HUES6 (cell line): ENCODE measurements around the gene CMIP.

Experiments used
- H3K27ac ChIP-seq: 2 replicates; pipeline ENCODE4 v1.7.0; 2013; ENCODE audit warnings: low read depth, mild to moderate bottlenecking, low read length, inconsistent platforms
- H3K27me3 ChIP-seq: 2 replicates; pipeline ENCODE4 v1.6.1; 2013; ENCODE audit warnings: low read length; ENCODE audit not compliant: control insufficient read depth, insufficient read depth
- H3K36me3 ChIP-seq: 2 replicates; pipeline ENCODE4 v1.6.1; 2013; ENCODE audit warnings: low read length; ENCODE audit not compliant: control insufficient read depth, insufficient read depth
- H3K4me1 ChIP-seq: 2 replicates; pipeline ENCODE4 v1.6.1; 2013; ENCODE audit warnings: low read length; ENCODE audit not compliant: control insufficient read depth, insufficient read depth
- H3K4me3 ChIP-seq: 2 replicates; pipeline ENCODE4 v1.5.1; 2013; ENCODE audit warnings: low read depth, low read length
- H3K9ac ChIP-seq: one replicate; pipeline ENCODE4 v1.6.1; 2013; ENCODE audit warnings: mild to moderate bottlenecking, low read length
- H3K9me3 ChIP-seq: 2 replicates; pipeline ENCODE4 v1.6.1; 2013; ENCODE audit warnings: low read depth, low read length; ENCODE audit not compliant: control insufficient read depth, insufficient read depth

Gene CMIP

DNA sequence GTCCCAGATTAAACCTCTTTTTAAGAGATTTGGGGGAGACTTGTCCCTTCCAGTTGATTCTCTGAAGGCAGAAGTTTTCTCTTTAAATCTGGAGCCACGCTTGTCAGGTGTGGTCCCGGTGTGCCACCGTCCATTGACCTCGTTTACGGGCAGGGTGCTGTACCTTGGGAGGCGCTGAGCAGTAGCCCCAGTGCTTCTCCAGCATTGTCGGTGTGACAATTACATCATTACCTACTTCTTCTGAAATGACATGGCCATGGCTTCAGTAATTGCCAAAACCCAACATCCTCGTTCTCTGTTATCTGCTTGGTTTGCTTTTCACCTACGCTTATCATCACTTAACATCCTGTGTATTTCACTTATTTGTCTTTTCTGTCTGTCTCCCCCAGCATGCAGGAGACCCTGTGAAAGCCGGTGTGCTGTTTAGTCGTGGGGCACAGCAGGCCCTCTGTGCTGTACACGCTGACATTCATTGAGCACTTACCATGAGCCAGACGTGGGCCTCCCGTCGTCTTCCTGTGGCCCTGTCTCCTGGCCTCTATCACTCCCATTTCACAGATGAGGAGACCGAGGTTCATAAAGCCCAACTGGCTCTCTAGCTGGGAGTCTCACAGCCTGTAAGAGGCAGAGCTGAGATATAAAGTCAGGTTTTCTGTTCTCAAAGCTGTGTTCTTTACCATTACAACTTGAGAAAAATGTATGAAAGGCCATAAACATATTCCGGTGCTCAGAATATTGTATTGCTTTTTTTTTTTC, 143.9 kb downstream of the CMIP start:
- Histone ChIP-seq H3K27ac (0 out of 2 replicates have a peak overlapping the region, but pooled peaks have one; percentile 24), H3K9ac (no peak overlapping the region), H3K9me3 (no peaks in the 10 kb centered on the region), H3K36me3 (no peaks in the 10 kb centered on the region), H3K27me3 (no peaks in the 10 kb centered on the region), H3K4me1 (peaks cover 22% of the 10 kb centered on the region), H3K4me3 (no peak overlapping the region)

DNA sequence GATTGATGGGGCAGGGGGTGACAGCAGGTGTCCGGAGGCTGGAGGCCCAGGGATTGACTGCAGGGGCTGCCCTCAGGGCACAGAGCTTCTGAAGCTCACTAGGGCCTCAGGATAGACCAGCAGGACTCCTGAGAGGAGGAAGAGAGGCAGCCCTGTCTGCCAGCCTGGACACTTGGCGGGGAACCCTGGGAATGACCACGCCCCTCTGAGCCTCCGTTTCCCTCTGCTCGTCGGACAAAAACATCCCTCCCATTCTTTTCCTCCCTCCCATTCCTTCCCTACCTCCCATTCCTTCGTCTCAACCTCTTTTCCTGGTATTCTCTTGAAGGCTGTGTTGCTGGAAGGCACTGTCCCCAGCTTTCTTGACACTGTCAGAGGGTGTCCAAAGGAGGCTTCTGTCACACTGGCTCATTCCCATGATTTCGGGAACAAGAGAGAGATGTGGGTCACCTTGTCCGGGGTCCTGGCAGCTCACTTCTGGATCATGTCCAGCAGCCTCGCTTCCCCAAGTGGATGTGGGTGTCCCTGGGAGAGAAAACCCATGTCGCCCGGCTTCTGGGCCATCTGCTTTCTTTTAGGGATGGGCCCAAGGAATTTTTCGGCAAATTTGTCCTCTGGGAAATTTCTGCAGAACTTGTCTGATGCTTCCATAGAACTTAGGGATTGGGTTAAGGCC, 145.5 kb downstream of the CMIP start:
- Histone ChIP-seq H3K4me3 (no peak overlapping the region), H3K4me1 (peaks cover 22% of the 10 kb centered on the region), H3K27me3 (no peaks in the 10 kb centered on the region), H3K9me3 (no peaks in the 10 kb centered on the region), H3K36me3 (no peaks in the 10 kb centered on the region), H3K9ac (no peak overlapping the region), H3K27ac (no peak overlapping the region)

- peaks cover 17% of the 10 kb centered on the region for H3K4me1 ChIP-seq
- H3K27me3 ChIP-seq = no peaks in the 10 kb centered on the region
- H3K4me3 ChIP-seq = no peak overlapping the region
- no peak overlapping the region for H3K9ac ChIP-seq
- no peaks in the 10 kb centered on the region for H3K36me3 ChIP-seq
- no peaks in the 10 kb centered on the region for H3K9me3 ChIP-seq
- no peak overlapping the region for H3K27ac ChIP-seq
These were observed 146.3 kb downstream of the CMIP start for GRCh38 chr16:81590714-81591544.

- no peak overlapping the region for H3K4me3 ChIP-seq
- no peaks in the 10 kb centered on the region for H3K27me3 ChIP-seq
- no peaks in the 10 kb centered on the region for H3K9me3 ChIP-seq
- no peaks in the 10 kb centered on the region for H3K36me3 ChIP-seq
- H3K27ac ChIP-seq = no peak overlapping the region
- H3K4me1 ChIP-seq = peaks cover 11% of the 10 kb centered on the region
- H3K9ac ChIP-seq = no peak overlapping the region
These were observed 146.9 kb downstream of the CMIP start for GRCh38 chr16:81591545-81591870.

DNA sequence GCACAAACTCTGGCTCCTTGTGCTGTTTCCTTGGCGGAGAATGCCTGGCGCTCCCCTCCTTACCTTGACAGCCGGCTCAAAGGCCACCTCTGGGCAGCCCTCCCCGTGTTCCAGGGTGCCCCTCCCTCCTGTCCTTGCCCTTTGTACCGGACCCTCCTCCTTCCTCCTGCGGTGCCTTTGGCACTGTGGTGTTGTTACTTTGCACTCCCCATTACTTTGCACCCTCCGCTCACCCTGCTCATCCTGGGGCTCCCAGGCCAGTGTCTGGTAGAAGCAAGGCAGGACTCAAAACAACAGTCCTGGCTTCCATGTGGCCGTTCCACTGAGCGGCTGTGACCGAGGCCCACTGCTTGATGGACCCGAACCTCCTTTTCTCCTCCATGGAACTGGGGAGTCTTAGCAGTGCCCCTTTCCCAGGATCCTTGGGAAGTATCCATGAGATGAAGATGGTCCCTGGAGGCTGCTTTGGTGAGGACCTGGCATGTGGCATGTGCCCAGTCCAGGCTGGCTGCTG, 147.8 kb downstream of the CMIP start:
- H3K4me1 ChIP-seq = peaks cover 8% of the 10 kb centered on the region
- H3K9me3 ChIP-seq = no peaks in the 10 kb centered on the region
- H3K27me3 ChIP-seq = no peaks in the 10 kb centered on the region
- no peak overlapping the region for H3K4me3 ChIP-seq
- no peak overlapping the region for H3K9ac ChIP-seq
- no peaks in the 10 kb centered on the region for H3K36me3 ChIP-seq
- no peak overlapping the region for H3K27ac ChIP-seq

GRCh38 chr16:81593481-81593880, 148.9 kb downstream of the CMIP start:
- Histone ChIP-seq H3K4me3 (no peak overlapping the region), H3K9ac (no peak overlapping the region), H3K36me3 (no peaks in the 10 kb centered on the region), H3K27ac (no peak overlapping the region), H3K27me3 (no peaks in the 10 kb centered on the region), H3K9me3 (no peaks in the 10 kb centered on the region), H3K4me1 (peaks cover 3% of the 10 kb centered on the region; the same call in 1 of the 2 replicates)

- Histone ChIP-seq H3K27ac (no peak overlapping the region), H3K36me3 (no peaks in the 10 kb centered on the region), H3K4me3 (no peak overlapping the region), H3K9ac (no peak overlapping the region), H3K9me3 (no peaks in the 10 kb centered on the region), H3K27me3 (no peaks in the 10 kb centered on the region), H3K4me1 (peaks cover 16% of the 10 kb centered on the region)
These were observed 151.2 kb downstream of the CMIP start for GRCh38 chr16:81595629-81596292.

GRCh38 chr16:81597079-81597658, 152.6 kb downstream of the CMIP start:
- Histone ChIP-seq H3K4me3 (no peak overlapping the region), H3K36me3 (no peaks in the 10 kb centered on the region), H3K4me1 (peaks cover 18% of the 10 kb centered on the region), H3K9ac (no peak overlapping the region), H3K27ac (no peak overlapping the region), H3K27me3 (no peaks in the 10 kb centered on the region), H3K9me3 (no peaks in the 10 kb centered on the region)

DNA sequence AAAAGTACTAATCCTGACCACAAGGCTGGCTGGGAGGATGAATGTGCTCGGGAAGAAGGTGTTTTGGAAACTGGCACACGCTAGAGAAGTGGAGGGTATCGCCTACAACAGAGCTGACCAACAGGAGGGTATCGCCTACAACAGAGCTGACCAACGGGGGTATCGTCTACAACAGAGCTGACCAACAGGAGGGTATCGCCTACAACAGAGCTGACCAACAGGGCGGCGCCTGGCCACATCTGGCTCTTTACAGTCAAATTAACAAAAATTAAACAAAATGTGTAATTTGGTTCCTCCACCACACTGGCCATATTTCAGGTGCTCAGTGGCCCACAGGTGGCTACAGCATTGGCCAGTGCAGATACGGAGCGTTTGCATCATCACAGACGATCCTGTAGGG, 153.5 kb downstream of the CMIP start:
- H3K27ac ChIP-seq = no peak overlapping the region

GRCh38 chr16:81599034-81599744, 154.6 kb downstream of the CMIP start:
- H3K9ac ChIP-seq = no peak overlapping the region
- H3K27ac ChIP-seq = no peak overlapping the region
- no peak overlapping the region for H3K4me3 ChIP-seq
- H3K36me3 ChIP-seq = no peaks in the 10 kb centered on the region
- H3K27me3 ChIP-seq = no peaks in the 10 kb centered on the region
- peaks cover 15% of the 10 kb centered on the region for H3K4me1 ChIP-seq
- H3K9me3 ChIP-seq = no peaks in the 10 kb centered on the region

More for the DNA sequence above, 153.5 kb downstream of the CMIP start:
- Histone ChIP-seq H3K4me1 (peaks cover 18% of the 10 kb centered on the region), H3K9ac (no peak overlapping the region), H3K9me3 (no peaks in the 10 kb centered on the region), H3K27me3 (no peaks in the 10 kb centered on the region), H3K36me3 (no peaks in the 10 kb centered on the region), H3K4me3 (no peak overlapping the region)
